ENCODE data around the gene MAPK14. TPM values are rescaled to one million over a fixed set of nuclear protein-coding genes. Genes with fewer than 3 reads are reported as not detected.

The MAPK14 gene
- total and polyA plus RNA-seq, 10 of the 15 experiments (the other 5 are each of a cell fraction or from before 2014, with no cell fraction given): 12.5 to 59.5 (median 43.0) TPM

DNA sequence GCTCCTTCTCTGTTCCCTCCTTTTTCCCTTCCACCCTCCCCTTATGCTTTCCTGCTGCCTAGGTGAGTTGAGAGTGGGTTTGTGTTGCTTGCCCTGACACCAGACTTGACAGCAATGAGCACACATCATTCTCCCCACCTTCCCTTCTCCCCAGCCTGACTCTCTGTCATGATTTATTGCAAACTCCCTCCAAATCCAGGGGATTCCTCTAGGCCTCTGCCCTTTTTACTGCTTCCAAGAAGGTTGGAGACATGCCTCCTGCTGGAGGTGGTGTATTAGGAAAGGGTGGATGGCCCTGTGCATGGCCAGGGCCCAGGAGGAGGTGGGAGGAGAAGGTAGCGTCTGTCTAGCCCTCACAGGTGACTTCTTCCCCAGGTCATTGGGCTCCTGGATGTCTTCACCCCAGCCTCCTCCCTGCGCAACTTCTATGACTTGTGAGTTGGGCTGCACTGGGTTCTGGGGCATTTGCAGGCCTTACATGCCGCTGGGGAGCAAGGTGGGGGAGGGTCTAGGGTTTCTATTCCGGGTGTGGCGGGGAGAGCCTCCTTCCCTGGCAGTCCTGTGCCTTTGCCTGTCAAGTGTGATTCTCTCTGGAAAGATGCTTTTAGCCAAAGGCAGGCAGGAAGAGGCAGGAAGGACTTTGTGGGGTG lies 104.8 kb downstream of the MAPK14 start (continued):
- TF ChIP-seq STAT3 (IDR thresholded peaks at IDR 0.05; ENCODE audit: low read depth, low read length) (no peak), ZNF217 (IDR thresholded peaks at IDR 0.05) (no peak), CHD2 (IDR thresholded peaks at IDR 0.05; ENCODE audit: borderline replicate concordance, low read depth, low read length) (no peak), ZNF207 (IDR thresholded peaks at IDR 0.05; ENCODE audit: borderline replicate concordance) (no peak), MTA2 (IDR thresholded peaks at IDR 0.05; ENCODE audit: low read depth) (no peak)

DNA sequence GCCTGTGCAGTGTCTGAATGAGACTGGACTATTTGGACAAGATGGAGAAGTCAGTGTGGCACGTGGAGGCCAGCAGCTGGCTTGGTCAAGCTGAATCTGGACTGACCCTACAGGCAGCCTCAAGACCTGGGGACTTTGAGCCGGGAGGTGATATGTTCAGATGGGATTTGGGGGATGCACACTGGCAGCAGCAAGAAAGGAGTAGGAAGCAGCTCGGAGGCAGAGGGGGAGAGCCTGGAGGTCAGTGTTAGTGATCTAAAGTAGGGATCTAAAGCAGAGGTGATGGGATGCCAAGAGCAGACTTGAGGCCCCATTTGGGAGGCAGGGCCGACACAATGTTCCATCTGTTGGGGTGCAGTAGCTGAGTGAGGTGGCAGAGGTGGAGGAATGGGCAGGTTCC lies 105.5 kb downstream of the MAPK14 start:
- 69% methylated on average over 4 of the region's 4 CpGs for WGBS (ENCODE audit: insufficient coverage, insufficient replicate concordance, low lambda C conversion rate, missing lambda C conversion rate)
- no TSS peak for BruUV-seq (replicated peaks)
- ChIA-PET RAD21 (ENCODE audit: unreplicated experiment) (interaction anchor here (1.1 to 3.1 kb wide), 2 partner anchors 12 to 62 kb away, joined by 4 to 19 read pairs; no protein-coding TSS in a partner anchor), CTCF (interaction anchor here (0.8 to 4.4 kb wide), 7 partner anchors 11 to 226 kb away, joined by 3 to 28 read pairs (median 6); no protein-coding TSS in a partner anchor), POLR2A (interaction anchor here (1.2 to 1.6 kb wide), 2 partner anchors 62 to 104 kb away, joined by 5 to 6 read pairs; no protein-coding TSS in a partner anchor), SMC1A (ENCODE audit: uncharacterized antibody, unreplicated experiment) (interaction anchor here (0.9 to 4.7 kb wide), 9 partner anchors 12 to 226 kb away, joined by 3 to 37 read pairs (median 7); no protein-coding TSS in a partner anchor)
- Histone ChIP-seq H4K20me1 (ENCODE audit: control insufficient read depth, insufficient read depth) (no peaks in the 10 kb centered on the region), H3K9ac (ENCODE audit: control insufficient read depth, insufficient read depth, low read length) (no peak overlapping the region), H3K36me3 (ENCODE audit: control insufficient read depth in 2 of 2, insufficient read depth in 2 of 2, low read length in 1 of 2) (no peaks in the 10 kb centered on the region), H2AFZ (ENCODE audit: control insufficient read depth, low read depth, low read length) (no peak overlapping the region), H3K27me3 (replicated peaks in 1 of 2; ENCODE audit: control insufficient read depth in 2 of 2, insufficient read depth in 2 of 2, low read length in 1 of 2) (no peaks in the 10 kb centered on the region), H3K79me2 (ENCODE audit: control insufficient read depth, insufficient read depth, low read length) (no peaks in the 10 kb centered on the region), H3K4me3 (no peak overlapping the region), H3K27ac (ENCODE audit: control insufficient read depth, insufficient read depth) (no peak overlapping the region), H3K4me1 (ENCODE audit: control insufficient read depth, insufficient read depth, low read length) (peaks cover 30% of the 10 kb centered on the region), H3K9me3 (replicated peaks; ENCODE audit: control insufficient read depth, insufficient read depth, low read length) (no peaks in the 10 kb centered on the region), H3K4me2 (ENCODE audit: control insufficient read depth, insufficient read depth) (no peak overlapping the region)
- FAIRE-seq (no peak), ATAC-seq (no peak), DNase-seq (ENCODE audit: low read depth, low spot score) (no peak)
- intact Hi-C loops (cut with micrococcal nuclease; ENCODE audit: unreplicated experiment): no loop called here
- in situ Hi-C loops (cut with MboI): no loop called here
- TF ChIP-seq, protein P1, sequence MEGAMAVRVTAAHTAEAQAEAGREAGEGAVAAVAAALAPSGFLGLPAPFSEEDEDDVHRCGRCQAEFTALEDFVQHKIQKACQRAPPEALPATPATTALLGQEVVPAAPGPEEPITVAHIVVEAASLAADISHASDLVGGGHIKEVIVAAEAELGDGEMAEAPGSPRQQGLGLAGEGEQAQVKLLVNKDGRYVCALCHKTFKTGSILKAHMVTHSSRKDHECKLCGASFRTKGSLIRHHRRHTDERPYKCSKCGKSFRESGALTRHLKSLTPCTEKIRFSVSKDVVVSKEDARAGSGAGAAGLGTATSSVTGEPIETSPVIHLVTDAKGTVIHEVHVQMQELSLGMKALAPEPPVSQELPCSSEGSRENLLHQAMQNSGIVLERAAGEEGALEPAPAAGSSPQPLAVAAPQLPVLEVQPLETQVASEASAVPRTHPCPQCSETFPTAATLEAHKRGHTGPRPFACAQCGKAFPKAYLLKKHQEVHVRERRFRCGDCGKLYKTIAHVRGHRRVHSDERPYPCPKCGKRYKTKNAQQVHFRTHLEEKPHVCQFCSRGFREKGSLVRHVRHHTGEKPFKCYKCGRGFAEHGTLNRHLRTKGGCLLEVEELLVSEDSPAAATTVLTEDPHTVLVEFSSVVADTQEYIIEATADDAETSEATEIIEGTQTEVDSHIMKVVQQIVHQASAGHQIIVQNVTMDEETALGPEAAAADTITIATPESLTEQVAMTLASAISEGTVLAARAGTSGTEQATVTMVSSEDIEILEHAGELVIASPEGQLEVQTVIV (IDR thresholded peaks at IDR 0.05; ENCODE audit: borderline replicate concordance, partially characterized antibody): no peak
- TF ChIP-seq MEF2B (IDR thresholded peaks at IDR 0.05; ENCODE audit: partially characterized antibody, poor library complexity, severe bottlenecking) (no peak), NFXL1 (IDR thresholded peaks at IDR 0.05; ENCODE audit: borderline replicate concordance) (no peak), ETV6 (conservative IDR thresholded peaks at IDR 0.05 in 1 of 2, IDR thresholded peaks at IDR 0.05 in 1 of 2; ENCODE audit: borderline replicate concordance in 1 of 2, low read depth in 1 of 2) (no peak), YY1 (IDR thresholded peaks at IDR 0.05; ENCODE audit: low read depth, low read length) (no peak), EED (IDR thresholded peaks at IDR 0.05; ENCODE audit: low read depth) (no peak), SREBF1 (IDR thresholded peaks at IDR 0.05; ENCODE audit: low read length) (no peak), WRNIP1 (IDR thresholded peaks at IDR 0.05; ENCODE audit: borderline replicate concordance, low read depth, low read length) (no peak), ZSCAN29 (IDR thresholded peaks at IDR 0.05) (no peak)
- TF ChIP-seq, protein P2, sequence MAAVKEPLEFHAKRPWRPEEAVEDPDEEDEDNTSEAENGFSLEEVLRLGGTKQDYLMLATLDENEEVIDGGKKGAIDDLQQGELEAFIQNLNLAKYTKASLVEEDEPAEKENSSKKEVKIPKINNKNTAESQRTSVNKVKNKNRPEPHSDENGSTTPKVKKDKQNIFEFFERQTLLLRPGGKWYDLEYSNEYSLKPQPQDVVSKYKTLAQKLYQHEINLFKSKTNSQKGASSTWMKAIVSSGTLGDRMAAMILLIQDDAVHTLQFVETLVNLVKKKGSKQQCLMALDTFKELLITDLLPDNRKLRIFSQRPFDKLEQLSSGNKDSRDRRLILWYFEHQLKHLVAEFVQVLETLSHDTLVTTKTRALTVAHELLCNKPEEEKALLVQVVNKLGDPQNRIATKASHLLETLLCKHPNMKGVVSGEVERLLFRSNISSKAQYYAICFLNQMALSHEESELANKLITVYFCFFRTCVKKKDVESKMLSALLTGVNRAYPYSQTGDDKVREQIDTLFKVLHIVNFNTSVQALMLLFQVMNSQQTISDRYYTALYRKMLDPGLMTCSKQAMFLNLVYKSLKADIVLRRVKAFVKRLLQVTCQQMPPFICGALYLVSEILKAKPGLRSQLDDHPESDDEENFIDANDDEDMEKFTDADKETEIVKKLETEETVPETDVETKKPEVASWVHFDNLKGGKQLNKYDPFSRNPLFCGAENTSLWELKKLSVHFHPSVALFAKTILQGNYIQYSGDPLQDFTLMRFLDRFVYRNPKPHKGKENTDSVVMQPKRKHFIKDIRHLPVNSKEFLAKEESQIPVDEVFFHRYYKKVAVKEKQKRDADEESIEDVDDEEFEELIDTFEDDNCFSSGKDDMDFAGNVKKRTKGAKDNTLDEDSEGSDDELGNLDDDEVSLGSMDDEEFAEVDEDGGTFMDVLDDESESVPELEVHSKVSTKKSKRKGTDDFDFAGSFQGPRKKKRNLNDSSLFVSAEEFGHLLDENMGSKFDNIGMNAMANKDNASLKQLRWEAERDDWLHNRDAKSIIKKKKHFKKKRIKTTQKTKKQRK (IDR thresholded peaks at IDR 0.05; ENCODE audit: low read depth, low read length): no peak
- TF ChIP-seq, protein P3, sequence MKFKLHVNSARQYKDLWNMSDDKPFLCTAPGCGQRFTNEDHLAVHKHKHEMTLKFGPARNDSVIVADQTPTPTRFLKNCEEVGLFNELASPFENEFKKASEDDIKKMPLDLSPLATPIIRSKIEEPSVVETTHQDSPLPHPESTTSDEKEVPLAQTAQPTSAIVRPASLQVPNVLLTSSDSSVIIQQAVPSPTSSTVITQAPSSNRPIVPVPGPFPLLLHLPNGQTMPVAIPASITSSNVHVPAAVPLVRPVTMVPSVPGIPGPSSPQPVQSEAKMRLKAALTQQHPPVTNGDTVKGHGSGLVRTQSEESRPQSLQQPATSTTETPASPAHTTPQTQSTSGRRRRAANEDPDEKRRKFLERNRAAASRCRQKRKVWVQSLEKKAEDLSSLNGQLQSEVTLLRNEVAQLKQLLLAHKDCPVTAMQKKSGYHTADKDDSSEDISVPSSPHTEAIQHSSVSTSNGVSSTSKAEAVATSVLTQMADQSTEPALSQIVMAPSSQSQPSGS (IDR thresholded peaks at IDR 0.05; ENCODE audit: low read length): no peak
